Endothelial cell of hepatic sinusoid (primary cell): ENCODE data around the gene PDGFA.

Experiments used
- in situ Hi-C: cut with HindIII; loops from 2 replicates; pipeline ENCODE4 v1.10.0; 2017; ENCODE audit warnings: low sequenced_read_pairs

Gene PDGFA

GRCh38 chr7:451255-452225 lies 68.1 kb downstream of the PDGFA start:
- in situ Hi-C loops: no loop called here

DNA sequence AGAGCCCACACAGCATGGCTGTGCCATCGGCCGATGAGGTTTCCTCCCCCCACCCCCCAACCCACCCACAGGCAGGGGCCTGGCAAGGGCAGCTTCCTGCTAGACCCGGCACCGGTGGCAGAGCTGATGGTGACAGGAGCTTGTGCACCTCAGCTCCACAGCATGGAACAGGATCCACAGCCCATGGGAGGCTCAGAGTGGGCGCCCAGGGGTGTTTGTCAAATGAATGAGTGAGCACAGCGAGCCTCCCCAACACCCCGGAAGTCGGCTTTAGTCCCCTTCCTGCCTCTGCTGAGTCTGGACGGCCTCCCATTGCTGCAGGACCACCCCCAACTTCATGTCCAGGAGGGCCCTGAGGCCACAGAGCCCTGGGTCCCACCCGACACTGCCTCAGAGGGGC lies 68.9 kb downstream of the PDGFA start:
- in situ Hi-C loops: no loop called here

DNA sequence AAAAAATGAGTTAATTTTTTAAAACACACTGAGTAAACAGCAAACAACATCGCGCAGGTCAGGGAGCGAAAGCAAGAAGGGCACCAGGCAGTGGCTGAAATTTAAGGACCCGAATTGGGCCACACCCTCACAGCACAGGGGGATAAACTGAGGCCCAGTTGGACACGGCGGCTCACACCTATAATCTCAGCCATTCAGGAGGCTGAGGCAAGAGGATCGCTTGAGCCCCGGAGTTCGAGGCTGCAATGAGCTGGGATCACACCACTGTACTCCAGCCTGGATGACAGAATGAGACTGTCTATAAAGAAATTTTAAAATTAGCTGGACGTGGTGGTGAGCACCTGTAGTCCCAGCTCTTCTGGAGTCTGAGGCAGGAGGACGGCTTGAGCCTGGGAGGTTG lies 69.6 kb downstream of the PDGFA start:
- in situ Hi-C loops: no loop called here

- in situ Hi-C loops: loop anchor here (5.0 kb wide), 1 partner anchor 43 kb away; no protein-coding TSS in a partner anchor
Observed at GRCh38 chr7:449324-450019, 70.2 kb downstream of the PDGFA start.

DNA sequence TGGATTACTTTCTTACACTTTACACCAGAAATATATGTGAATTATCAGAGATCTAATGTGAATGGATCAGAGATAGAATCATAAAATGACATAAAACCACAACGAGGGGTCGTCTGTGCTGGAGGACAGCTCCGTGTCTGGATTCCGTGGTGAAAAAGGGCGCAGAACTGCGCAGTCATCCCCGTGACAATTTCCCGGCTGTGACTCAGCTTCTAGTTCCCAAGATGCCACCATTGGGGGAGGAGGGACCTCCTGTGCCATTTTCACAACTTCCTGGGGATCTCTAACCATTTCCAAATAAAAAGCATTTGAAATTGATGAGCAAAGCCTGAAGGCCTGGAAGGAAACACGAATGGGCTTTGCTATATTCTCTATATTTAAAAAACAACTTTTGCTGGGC lies 72.1 kb downstream of the PDGFA start:
- in situ Hi-C loops: loop anchor here (5.0 kb wide), 1 partner anchor 45 kb away; no protein-coding TSS in a partner anchor
